K562 treated with DMSO at 1 percent for 4 hours (cell line): ENCODE results near the gene PLEKHG7. TPM values are rescaled to one million over a fixed set of nuclear protein-coding genes. Genes with fewer than 3 reads are reported as not detected.

Experiments used
- total RNA-seq: library from RNA; unstranded; fragments of 300-600 nt; gene quantifications from 2 replicates; pipeline ENCODE4 v1.2.3, GENCODE V29; 2022; ENCODE audit not compliant: insufficient read depth

The PLEKHG7 gene
- total RNA-seq = not detected in 2 replicates

GRCh38 chr12:92702754-92703679 lies at the start of gene PLEKHG7:
TSS of gene PLEKHG7 (plus strand) at chr12:92702989. CDS start at chr12:92706632, 3,643 bp downstream.

Other genes with a start within 250 kb of the PLEKHG7 start
- gene EEA1, start 226.3 kb downstream of the PLEKHG7 start, total RNA-seq = 3.1 and 4.2 TPM in 2 replicates